ENCODE data around the gene ARHGAP45.
"Not testable (repeated sequence)": the region's sequence is repeated elsewhere in the genome, so short reads cannot be mapped to it uniquely, and the experiment has no call there.

ARHGAP45 gene

GRCh38 chr19:1066748-1067340 lies at the start of gene ARHGAP45:
Gene ARHGAP45 (plus strand): TSS chr19:1067167. CDS start chr19:1067406, 239 bp downstream.
- FAIRE-seq = no peak
- DNase-seq (ENCODE audit: low spot score) = no peak

- FAIRE-seq (no peak), DNase-seq (ENCODE audit: low spot score) (no peak)
Measured at GRCh38 chr19:1017906-1018305, 49.1 kb upstream of the ARHGAP45 start.

GRCh38 chr19:1018393-1018792 lies 48.6 kb upstream of the ARHGAP45 start:
- DNase-seq (ENCODE audit: low spot score) (no peak), FAIRE-seq (no peak)

GRCh38 chr19:1018932-1019615 lies 47.9 kb upstream of the ARHGAP45 start:
- FAIRE-seq = no peak

GRCh38 chr19:1019616-1019961 lies 47.4 kb upstream of the ARHGAP45 start:
- FAIRE-seq = no peak
- DNase-seq (ENCODE audit: low spot score) = no peak

More at GRCh38 chr19:1018932-1019615, 47.9 kb upstream of the ARHGAP45 start:
- no peak for DNase-seq (ENCODE audit: low spot score)

- DNase-seq (ENCODE audit: low spot score) (no peak), FAIRE-seq (no peak)
Measured at GRCh38 chr19:1019980-1020867, 46.7 kb upstream of the ARHGAP45 start.

GRCh38 chr19:1020868-1021425 lies 46.0 kb upstream of the ARHGAP45 start, which contains the start of gene TMEM259:
Gene TMEM259 (minus strand): TSS chr19:1021123. CDS start chr19:1020996, 127 bp downstream.
- DNase-seq (ENCODE audit: low spot score) (peak; percentile 95), FAIRE-seq (no peak)

GRCh38 chr19:1023883-1024188 lies 43.1 kb upstream of the ARHGAP45 start:
- not testable (repeated sequence) for FAIRE-seq; DNase-seq (ENCODE audit: low spot score)

GRCh38 chr19:1025080-1025479 lies 41.9 kb upstream of the ARHGAP45 start:
- not testable (repeated sequence) for FAIRE-seq; DNase-seq (ENCODE audit: low spot score)

- FAIRE-seq (no peak), DNase-seq (ENCODE audit: low spot score) (peak; percentile 78)
Measured at GRCh38 chr19:1025960-1026782, 40.8 kb upstream of the ARHGAP45 start, which contains the start of gene CNN2. Gene CNN2 (plus strand): TSS chr19:1026608. CDS start chr19:1026662, 54 bp downstream.

- DNase-seq (ENCODE audit: low spot score) (no peak), FAIRE-seq (no peak)
Measured at GRCh38 chr19:1026783-1027649, 40.0 kb upstream of the ARHGAP45 start.

- no peak for DNase-seq (ENCODE audit: low spot score)
- no peak for FAIRE-seq
Measured at GRCh38 chr19:1027650-1028061, 39.3 kb upstream of the ARHGAP45 start.

- FAIRE-seq = no peak
Measured at GRCh38 chr19:1028062-1028926, 38.7 kb upstream of the ARHGAP45 start.

GRCh38 chr19:1032264-1032867 lies 34.6 kb upstream of the ARHGAP45 start:
- no peak for FAIRE-seq
- no peak for DNase-seq (ENCODE audit: low spot score)

More at GRCh38 chr19:1028062-1028926, 38.7 kb upstream of the ARHGAP45 start:
- peak; percentile 85 for DNase-seq (ENCODE audit: low spot score)

GRCh38 chr19:1035998-1036621 lies 30.9 kb upstream of the ARHGAP45 start:
- FAIRE-seq = no peak

GRCh38 chr19:1037621-1038064 lies 29.3 kb upstream of the ARHGAP45 start:
- no peak for FAIRE-seq
- DNase-seq (ENCODE audit: low spot score) = no peak

More at GRCh38 chr19:1035998-1036621, 30.9 kb upstream of the ARHGAP45 start:
- no peak for DNase-seq (ENCODE audit: low spot score)

- DNase-seq (ENCODE audit: low spot score) = no peak
Measured at GRCh38 chr19:1038978-1039645, 27.9 kb upstream of the ARHGAP45 start.

More at GRCh38 chr19:1038978-1039645, 27.9 kb upstream of the ARHGAP45 start:
- FAIRE-seq = no peak

Data from urothelium cell line (cell line).